Gastroesophageal sphincter (tissue), 4 donors: ENCODE measurements around the gene ST8SIA3. TPM values are rescaled to one million over a fixed set of nuclear protein-coding genes. Genes with fewer than 3 reads are reported as not detected.

ENCODE experiments used
- ATAC-seq: fragments of 150-250 bp; one replicate; pipeline ENCODE4 v1.9.1; 2016; ENCODE audit warnings: mild to moderate bottlenecking, moderate library complexity
- H3K27ac ChIP-seq, 4 donors: fragments of 200-600 bp; sonication (generic) in 3 of 4; 1 replicate in 3 of 4; 2 replicates in 1 of 4; pipeline ENCODE4 v1.5.1; 2016 to 2019
- H3K27me3 ChIP-seq: fragments of 200-600 bp; sonication (generic); one replicate; pipeline ENCODE4 v1.5.1; 2019
- H3K36me3 ChIP-seq, 2 donors: fragments of 200-600 bp; sonication (generic); one replicate each; pipeline ENCODE4 v1.5.1; 2019; ENCODE audit warnings: control low read depth in 1 of 2
- H3K4me1 ChIP-seq, 3 donors: fragments of 200-600 bp; sonication (generic); 1 replicate in 2 of 3; 2 replicates in 1 of 3; pipeline ENCODE4 v1.5.1; 2016 to 2019; ENCODE audit warnings: control low read depth in 2 of 3
- H3K4me3 ChIP-seq, 2 donors: fragments of 200-600 bp; sonication (generic); one replicate each; pipeline ENCODE4 v1.5.1; 2019; ENCODE audit warnings: mild to moderate bottlenecking in 1 of 2, moderate library complexity in 1 of 2
- H3K9me3 ChIP-seq, 3 donors: fragments of 200-600 bp; sonication (generic); one replicate each; pipeline ENCODE4 v1.5.1; 2017 to 2019; ENCODE audit warnings: control low read depth in 2 of 3
- EP300 ChIP-seq: sonication (generic); formaldehyde crosslinking; IDR thresholded peaks from one replicate; pipeline ENCODE4 v1.6.1; 2017; ENCODE audit warnings: antibody characterized with exemption, mild to moderate bottlenecking
- POLR2A ChIP-seq, 2 donors: fragments of 450-650 bp; IDR thresholded peaks; one replicate each; pipeline ENCODE4 v1.6.1; 2017; ENCODE audit warnings: antibody characterized with exemption in 2 of 2, mild to moderate bottlenecking in 2 of 2, moderate library complexity in 1 of 2
- POLR2AphosphoS5 ChIP-seq: sonication (generic); formaldehyde crosslinking; IDR thresholded peaks from one replicate; pipeline ENCODE4 v1.6.1; 2017; ENCODE audit warnings: antibody characterized with exemption
- WGBS, 2 donors: methylation state at CpG; one replicate each; pipeline ENCODE4 v1.1.5; 2018; ENCODE audit warnings: low coverage in 1 of 2; 5-methylcytosine and 5-hydroxymethylcytosine counted together
- total RNA-seq, 4 donors: library from RNA; depleted of rRNA; stranded (reverse); fragments of >200 nt; gene quantifications; one replicate each; pipeline ENCODE4 v1.1.0, GENCODE V29; 2016
- TF ChIP-seq, protein P1 (sequence below), 4 experiments: fragments of 200-600 bp in 2 of 4; fragments of 450-650 bp in 2 of 4; sonication (generic) in 1 of 4; IDR thresholded peaks; one replicate each; pipeline ENCODE4 v1.5.1; 2017 to 2019; ENCODE audit warnings: antibody characterized with exemption in 4 of 4, mild to moderate bottlenecking in 2 of 4, moderate library complexity in 2 of 4

The ST8SIA3 gene
- total RNA-seq, 4 donors from 2014 or later, result under 0.01 to 0.04 TPM; not detected in 2

DNA sequence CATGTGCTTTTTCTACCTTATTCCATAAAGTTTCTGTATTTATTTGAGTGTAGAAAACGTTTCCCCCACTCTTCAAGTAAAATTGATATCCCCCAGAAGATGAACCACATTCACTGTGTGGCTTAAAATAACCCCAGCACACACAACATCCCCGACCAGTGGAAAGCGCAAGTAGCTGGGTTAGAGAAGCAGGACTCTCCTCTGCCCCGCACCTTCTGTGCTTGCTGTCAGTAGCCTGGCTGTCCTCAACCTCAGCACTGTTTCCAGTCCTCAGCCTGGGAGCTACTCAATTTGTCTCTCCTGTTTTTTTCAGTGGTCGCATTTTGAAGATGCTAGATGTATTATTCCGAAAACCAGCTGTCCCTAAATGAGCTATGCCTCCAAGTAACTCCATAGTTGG is 18.0 kb upstream of the ST8SIA3 start:
- Histone ChIP-seq H3K27me3 (peaks cover 24% of the 10 kb centered on the region), H3K4me3 (no peak overlapping the region), H3K4me1 (no peaks in the 10 kb centered on the region), H3K9me3 (no peaks in the 10 kb centered on the region), H3K36me3 (no peaks in the 10 kb centered on the region), H3K27ac (no peak overlapping the region)
- 44 to 62% methylated on average over 6 of the region's 6 CpGs for WGBS, 2 donors
- TF ChIP-seq POLR2AphosphoS5 (no peak), EP300 (no peak), POLR2A (IDR thresholded peaks at IDR 0.05) (no peak)
- TF ChIP-seq, protein P1, sequence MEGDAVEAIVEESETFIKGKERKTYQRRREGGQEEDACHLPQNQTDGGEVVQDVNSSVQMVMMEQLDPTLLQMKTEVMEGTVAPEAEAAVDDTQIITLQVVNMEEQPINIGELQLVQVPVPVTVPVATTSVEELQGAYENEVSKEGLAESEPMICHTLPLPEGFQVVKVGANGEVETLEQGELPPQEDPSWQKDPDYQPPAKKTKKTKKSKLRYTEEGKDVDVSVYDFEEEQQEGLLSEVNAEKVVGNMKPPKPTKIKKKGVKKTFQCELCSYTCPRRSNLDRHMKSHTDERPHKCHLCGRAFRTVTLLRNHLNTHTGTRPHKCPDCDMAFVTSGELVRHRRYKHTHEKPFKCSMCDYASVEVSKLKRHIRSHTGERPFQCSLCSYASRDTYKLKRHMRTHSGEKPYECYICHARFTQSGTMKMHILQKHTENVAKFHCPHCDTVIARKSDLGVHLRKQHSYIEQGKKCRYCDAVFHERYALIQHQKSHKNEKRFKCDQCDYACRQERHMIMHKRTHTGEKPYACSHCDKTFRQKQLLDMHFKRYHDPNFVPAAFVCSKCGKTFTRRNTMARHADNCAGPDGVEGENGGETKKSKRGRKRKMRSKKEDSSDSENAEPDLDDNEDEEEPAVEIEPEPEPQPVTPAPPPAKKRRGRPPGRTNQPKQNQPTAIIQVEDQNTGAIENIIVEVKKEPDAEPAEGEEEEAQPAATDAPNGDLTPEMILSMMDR (IDR thresholded peaks at IDR 0.05), result no peak
- ATAC-seq, result no peak

DNA sequence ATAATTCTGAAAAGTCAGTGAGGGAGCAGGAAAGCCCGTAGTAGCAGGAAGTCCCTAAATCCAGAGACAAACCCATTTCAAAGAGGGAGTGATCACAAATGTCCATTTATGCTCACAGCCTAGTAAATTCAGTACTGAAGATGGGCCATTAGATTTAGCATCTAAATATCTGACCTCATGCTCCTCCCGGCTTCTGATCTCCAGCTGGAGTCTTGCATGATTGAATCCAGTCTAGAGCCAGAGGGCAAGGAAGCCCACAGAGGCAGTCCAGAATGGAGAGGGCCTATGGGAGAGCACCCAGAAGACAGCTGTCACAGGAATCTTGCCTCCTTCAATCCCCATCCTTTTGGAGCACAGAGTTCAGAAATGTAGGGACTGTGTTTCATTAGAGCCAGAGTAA is 16.0 kb upstream of the ST8SIA3 start:
- Histone ChIP-seq H3K27me3 (peaks cover 41% of the 10 kb centered on the region), H3K27ac (no peak overlapping the region), H3K36me3 (no peaks in the 10 kb centered on the region), H3K9me3 (no peaks in the 10 kb centered on the region), H3K4me3 (no peak overlapping the region), H3K4me1 (no peaks in the 10 kb centered on the region)
- no peak for ATAC-seq
- TF ChIP-seq EP300, result no peak
- WGBS, 2 donors, result 62 to 80% methylated on average over 1 to 2 of the region's 2 CpGs

DNA sequence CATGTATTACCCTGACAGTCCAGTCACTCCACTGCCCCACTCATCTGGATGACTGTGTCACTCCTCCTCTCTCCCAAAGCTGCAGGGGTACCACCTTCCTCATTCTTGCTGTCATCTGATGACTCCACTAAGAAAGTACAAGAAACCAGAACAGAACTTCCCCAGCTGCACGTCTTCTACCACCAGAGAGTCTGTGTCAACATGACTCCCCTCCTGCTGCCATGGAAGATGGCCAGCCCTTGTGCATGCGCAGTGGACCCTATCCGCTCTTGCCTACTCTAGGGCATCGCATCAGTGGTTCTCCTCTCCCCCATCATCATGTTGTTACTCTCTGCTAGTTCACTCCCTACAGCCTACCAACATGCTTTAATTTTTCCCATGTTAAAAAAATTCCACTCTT is 14.5 kb upstream of the ST8SIA3 start:
- H3K27me3 ChIP-seq, result peaks cover 40% of the 10 kb centered on the region
- H3K36me3 ChIP-seq, result no peaks in the 10 kb centered on the region
- H3K4me1 ChIP-seq, result no peaks in the 10 kb centered on the region
- TF ChIP-seq, protein P1 (IDR thresholded peaks at IDR 0.05), result no peak
- TF ChIP-seq EP300, result no peak
- no peak for TF ChIP-seq POLR2AphosphoS5
- no peak for TF ChIP-seq POLR2A (IDR thresholded peaks at IDR 0.05)
- H3K27ac ChIP-seq, result no peak overlapping the region
- WGBS, 2 donors, result 81 to 82% methylated on average over 4 of the region's 4 CpGs
- no peaks in the 10 kb centered on the region for H3K9me3 ChIP-seq
- H3K4me3 ChIP-seq, result no peak overlapping the region
- ATAC-seq, result no peak

DNA sequence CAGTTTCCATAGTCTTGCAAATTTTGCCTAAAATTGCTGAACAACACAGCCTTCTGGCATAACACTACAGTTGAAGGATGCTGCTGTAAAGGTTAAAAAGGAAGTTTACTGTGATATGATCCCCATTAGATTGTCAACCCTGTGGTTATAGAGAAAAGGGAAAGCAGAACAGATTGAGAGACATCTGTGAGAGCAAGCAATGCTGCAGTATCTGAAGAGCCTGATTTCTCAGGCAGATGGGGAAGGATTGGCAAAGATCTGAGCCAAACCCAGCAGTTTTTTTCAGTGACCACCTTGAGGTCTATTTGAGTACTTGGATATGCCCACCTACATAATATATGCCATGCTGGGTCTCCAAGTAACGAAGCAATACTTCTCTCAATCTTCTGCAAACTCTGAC is 8.5 kb upstream of the ST8SIA3 start:
- TF ChIP-seq POLR2AphosphoS5, result no peak
- WGBS, 2 donors, result 33 to 67% methylated on average over 1 of the region's 1 CpG
- Histone ChIP-seq H3K27me3 (peaks cover 66% of the 10 kb centered on the region), H3K4me1 (no peaks in the 10 kb centered on the region), H3K36me3 (no peaks in the 10 kb centered on the region), H3K9me3 (no peaks in the 10 kb centered on the region), H3K4me3 (no peak overlapping the region), H3K27ac (no peak overlapping the region)
- no peak for ATAC-seq

DNA sequence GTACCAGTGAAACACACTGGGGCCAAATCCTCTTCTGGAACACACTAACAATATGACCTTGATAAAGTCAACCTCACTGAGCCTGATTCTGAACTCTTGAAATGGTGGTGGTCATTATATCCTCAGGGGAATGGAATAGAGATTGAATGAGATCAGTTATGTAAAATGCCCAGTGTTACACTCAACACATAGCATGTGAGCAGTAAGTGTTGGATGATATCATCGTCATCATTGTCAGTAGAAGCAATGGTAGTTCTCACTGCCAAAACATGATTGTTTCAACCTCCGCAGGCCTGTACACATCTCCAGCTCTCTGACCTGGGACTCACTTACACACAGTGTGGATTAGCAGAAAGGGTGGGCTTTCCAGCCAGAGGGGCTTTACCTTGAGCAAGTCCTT is 5.5 kb upstream of the ST8SIA3 start:
- no peak for ATAC-seq
- no peak for TF ChIP-seq POLR2A (IDR thresholded peaks at IDR 0.05)
- TF ChIP-seq POLR2AphosphoS5, result no peak
- TF ChIP-seq, protein P1 (IDR thresholded peaks at IDR 0.05), result no peak
- no peak for TF ChIP-seq EP300
- Histone ChIP-seq H3K9me3 (no peaks in the 10 kb centered on the region), H3K4me1 (no peaks in the 10 kb centered on the region), H3K4me3 (no peak overlapping the region), H3K36me3 (no peaks in the 10 kb centered on the region), H3K27me3 (peaks cover 72% of the 10 kb centered on the region), H3K27ac (no peak overlapping the region)
- WGBS, 2 donors, result 77 to 79% methylated on average over 2 of the region's 2 CpGs

DNA sequence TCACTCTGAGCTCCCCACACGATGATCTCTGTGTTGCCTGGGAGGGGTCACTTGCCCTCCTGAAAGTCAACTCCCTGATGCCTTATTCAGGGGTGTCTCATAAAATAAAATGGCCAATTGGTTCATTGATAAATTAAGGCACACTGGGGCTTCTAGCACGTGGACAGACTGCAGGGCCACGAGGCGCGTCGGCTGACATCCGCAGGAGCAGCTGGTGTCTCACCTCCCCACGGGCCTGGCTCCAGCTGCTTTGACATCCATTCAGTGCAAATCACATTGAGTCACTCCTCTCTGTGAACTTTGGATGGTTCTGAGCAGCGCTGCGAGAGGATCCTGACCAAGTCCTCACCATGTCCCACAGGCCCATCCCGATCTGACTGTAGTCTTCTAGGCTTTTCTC is 4.6 kb upstream of the ST8SIA3 start:
- TF ChIP-seq POLR2A (IDR thresholded peaks at IDR 0.05), result no peak
- no peak for TF ChIP-seq POLR2AphosphoS5
- TF ChIP-seq EP300, result no peak
- TF ChIP-seq, protein P1 (IDR thresholded peaks at IDR 0.05), result no peak
- H3K27me3 ChIP-seq, result peaks cover 81% of the 10 kb centered on the region
- no peaks in the 10 kb centered on the region for H3K9me3 ChIP-seq
- 60 to 80% methylated on average over 4 to 5 of the region's 11 CpGs for WGBS, 2 donors
- H3K4me1 ChIP-seq, result peaks cover 0 to 7% (median 0%) of the 10 kb centered on the region in 3 donors
- no peak for ATAC-seq
- H3K27ac ChIP-seq, result no peak overlapping the region
- no peaks in the 10 kb centered on the region for H3K36me3 ChIP-seq
- H3K4me3 ChIP-seq, result no peak overlapping the region
